Right ventricle myocardium superior (tissue), 1 donor: ENCODE measurements around the gene ADK. TPM values are rescaled to one million over a fixed set of nuclear protein-coding genes. Genes with fewer than 3 reads are reported as not detected.
A peak's percentile ranks its signal among the peaks of the same experiment; 100 is the strongest.
"Not testable (repeated sequence)": the region's sequence is repeated elsewhere in the genome, so short reads cannot be mapped to it uniquely, and the experiment has no call there.

ENCODE experiments used
- ATAC-seq: fragments of 200-7000 bp; cut with Tn5 transposase; one replicate; pipeline ENCODE4 v1.9.1; 2020; ENCODE audit warnings: mild to moderate bottlenecking; ENCODE audit not compliant: poor library complexity
- DNase-seq: peaks from one replicate; pipeline ENCODE4 v3.0.0-alpha.2; 2020
- intact Hi-C: fragments of 100-400 bp; cut with DNase I; formaldehyde crosslinking; loops from one replicate; pipeline ENCODE4 v1.11.2; 2022
- total RNA-seq: library from RNA; stranded (reverse); fragmentation: NEBNext Ultra II Directional; extraction: Animal tissue kit (Norgen Biotek cat#: 25700); gene quantifications from one replicate; pipeline ENCODE4 v1.2.1, GENCODE V29; 2021
- donor health status: DM: no; HTN: yes; CAD: no; lungs with severe emphysema.

ADK gene
- total RNA-seq, 1 donor from 2014 or later = 40.6 TPM

GRCh38 chr10:74213571-74214162 lies 62.6 kb downstream of the ADK start:
- intact Hi-C loops = no loop called here
- ATAC-seq (no peak), DNase-seq (peak; percentile 47)

- intact Hi-C loops = not testable (repeated sequence)
Observed at GRCh38 chr10:74217110-74217509, 66.1 kb downstream of the ADK start.

GRCh38 chr10:74222467-74222866 lies 71.4 kb downstream of the ADK start:
- DNase-seq, intact Hi-C loops, ATAC-seq: not testable (repeated sequence)

More at GRCh38 chr10:74217110-74217509, 66.1 kb downstream of the ADK start:
- DNase-seq, ATAC-seq: not testable (repeated sequence)

GRCh38 chr10:74223755-74224529 lies 72.9 kb downstream of the ADK start:
- intact Hi-C loops = no loop called here
- ATAC-seq (no peak), DNase-seq (no peak)

DNA sequence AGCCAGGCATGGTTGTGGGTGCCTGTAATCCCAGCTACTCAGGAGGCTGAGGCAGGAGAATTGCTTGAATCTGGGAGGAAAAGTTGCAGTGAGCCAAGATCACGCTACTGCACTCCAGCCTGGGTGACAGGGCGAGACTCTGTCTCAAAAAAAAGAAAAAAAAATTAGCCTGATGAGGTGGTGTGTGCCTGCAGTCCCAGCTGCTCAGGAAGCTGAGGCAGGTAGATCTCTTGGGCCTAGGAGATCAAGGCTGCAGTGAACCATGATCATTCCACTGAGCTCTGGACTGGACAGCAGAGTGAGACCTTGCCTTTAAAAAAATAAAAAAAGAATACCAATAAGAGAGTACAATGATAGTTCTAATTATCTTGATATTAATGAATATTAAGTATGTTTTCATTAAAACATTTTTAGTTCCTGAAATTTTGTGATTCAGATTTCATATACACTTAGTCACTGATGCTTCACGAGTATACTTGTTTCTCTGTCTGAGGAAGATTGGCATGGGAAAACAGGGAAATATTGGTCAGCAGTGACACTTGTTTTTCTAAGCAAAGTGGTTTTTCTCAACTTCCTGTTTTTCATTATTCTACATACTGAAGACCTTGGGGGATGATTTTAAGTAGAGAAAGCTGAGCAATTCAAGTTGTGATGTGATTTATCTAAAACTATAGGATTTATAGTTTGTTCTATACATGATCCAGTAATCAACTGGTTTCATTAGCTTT lies 76.8 kb downstream of the ADK start:
- DNase-seq (no peak), ATAC-seq (no peak)
- intact Hi-C loops = no loop called here

GRCh38 chr10:74231375-74231774 lies 80.4 kb downstream of the ADK start:
- DNase-seq (no peak), ATAC-seq (no peak)
- intact Hi-C loops = no loop called here

DNA sequence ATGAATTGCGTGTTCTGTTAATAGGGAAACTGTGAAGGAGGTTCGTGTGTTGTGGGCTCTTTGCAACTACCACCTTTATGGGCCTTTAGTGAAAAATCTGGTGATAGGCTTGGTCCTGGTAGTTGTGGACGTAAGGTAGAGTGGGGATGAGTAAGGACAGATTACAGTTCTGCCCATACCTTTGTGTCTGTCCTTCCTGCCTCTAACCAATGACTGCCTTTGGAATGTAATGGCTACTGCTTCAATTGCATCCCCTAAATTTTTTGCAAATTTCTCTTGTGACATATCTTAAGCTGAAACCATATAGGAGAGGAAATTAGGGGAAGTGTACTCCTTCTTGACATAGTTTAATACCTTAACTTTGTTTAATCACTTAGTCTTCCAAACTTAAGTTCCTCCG lies 82.3 kb downstream of the ADK start:
- DNase-seq (no peak), ATAC-seq (no peak)
- intact Hi-C loops = no loop called here

DNA sequence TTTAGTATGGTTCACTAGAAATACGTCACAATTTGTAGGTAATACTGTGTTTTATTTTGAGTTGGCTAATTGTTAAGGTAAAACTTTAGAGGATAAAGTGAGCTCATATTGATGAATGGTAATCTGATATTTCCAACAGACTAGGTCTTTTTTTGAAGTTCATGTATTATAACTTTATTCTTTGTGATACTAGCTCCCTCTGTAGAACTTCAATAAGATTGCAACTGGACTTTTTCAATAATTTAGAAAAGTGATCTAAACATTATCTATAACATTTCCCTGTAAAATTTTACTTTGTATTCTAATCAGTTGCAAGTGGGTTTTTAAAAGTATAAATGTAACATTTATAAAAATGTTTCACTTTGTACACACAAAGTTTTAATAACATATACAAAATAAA lies 83.5 kb downstream of the ADK start:
- DNase-seq (no peak), ATAC-seq (no peak)
- intact Hi-C loops = no loop called here

- DNase-seq = no peak
- intact Hi-C loops = no loop called here
- no peak for ATAC-seq
Observed at GRCh38 chr10:74238031-74238431, 87.0 kb downstream of the ADK start.

- DNase-seq = no peak
- no peak for ATAC-seq
- intact Hi-C loops = no loop called here
Observed at GRCh38 chr10:74238516-74238915, 87.5 kb downstream of the ADK start.

GRCh38 chr10:74243067-74243466 lies 92.0 kb downstream of the ADK start:
- ATAC-seq (no peak), DNase-seq (no peak)
- intact Hi-C loops = no loop called here

DNA sequence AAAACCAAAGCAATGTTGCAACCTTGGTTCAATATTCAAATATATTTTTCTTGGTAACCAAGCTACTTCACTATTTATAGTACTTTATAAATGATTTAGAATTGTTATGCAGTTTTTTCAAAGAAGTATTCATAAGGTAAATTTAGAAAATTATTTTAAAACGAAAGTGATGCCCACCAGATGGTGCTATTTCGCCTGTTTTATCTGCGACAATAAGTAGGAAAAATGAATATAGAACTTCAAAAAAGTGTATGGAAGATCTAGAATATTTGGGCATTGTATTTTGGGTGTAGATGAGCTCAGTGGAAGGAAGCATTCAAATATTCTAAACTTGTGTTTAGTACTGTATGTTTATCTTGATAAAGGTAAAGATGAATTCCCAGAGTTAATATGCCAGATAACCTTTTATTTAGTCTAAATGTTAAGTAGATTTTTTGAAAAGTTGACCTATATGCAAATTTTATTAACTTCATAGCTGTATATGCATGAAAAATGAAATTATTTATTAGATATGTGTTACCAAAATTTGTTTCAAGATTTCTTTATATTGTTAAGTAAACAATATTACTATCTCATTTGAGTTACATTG lies 93.2 kb downstream of the ADK start:
- ATAC-seq (no peak), DNase-seq (no peak)
- intact Hi-C loops = no loop called here

DNA sequence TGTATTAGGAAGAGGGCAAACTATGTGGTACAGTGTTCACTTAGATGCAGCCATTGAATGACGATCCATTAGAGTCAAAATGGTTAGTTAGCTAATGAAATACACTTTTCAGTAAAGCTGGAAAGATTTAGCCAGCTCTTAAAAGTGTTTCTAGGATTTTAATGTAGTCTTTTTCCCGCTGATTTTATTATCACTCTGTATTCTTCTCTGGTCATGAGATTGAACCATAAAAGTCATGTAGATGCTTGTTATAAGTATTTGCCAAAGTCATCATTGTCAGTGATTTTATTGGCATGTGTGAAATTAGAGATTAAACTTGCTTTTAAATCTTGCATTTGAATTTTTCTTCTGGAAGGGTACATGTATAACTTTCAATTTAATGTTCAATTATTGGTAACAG lies 93.8 kb downstream of the ADK start:
- intact Hi-C loops = loop anchor here (5.0 kb wide), 2 partner anchors 857 to 992 kb away; partner anchors contain the start of gene COMTD1
- DNase-seq = no peak
- no peak for ATAC-seq

DNA sequence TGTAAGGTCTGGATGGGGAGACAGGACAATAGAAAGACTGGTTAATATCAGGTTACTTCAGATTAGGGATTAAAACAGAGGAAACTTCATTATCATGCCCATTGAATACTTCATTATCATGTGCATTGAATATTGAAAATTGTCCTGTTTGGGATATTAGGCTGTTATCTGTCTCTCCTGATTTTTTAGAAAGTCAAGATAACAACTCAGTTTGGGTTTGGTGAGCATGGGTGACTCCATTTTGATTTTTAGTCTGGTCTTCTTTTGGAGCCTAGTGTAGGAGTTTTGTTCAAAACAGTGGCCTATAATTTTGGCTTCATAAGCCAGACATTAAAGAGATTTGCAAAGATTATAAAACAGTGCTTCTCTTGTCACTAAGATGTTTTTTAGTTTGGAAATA lies 95.5 kb downstream of the ADK start:
- ATAC-seq (no peak), DNase-seq (no peak)
- intact Hi-C loops = loop anchor here (5.0 kb wide), 2 partner anchors 856 to 991 kb away; partner anchors contain the start of gene COMTD1

DNA sequence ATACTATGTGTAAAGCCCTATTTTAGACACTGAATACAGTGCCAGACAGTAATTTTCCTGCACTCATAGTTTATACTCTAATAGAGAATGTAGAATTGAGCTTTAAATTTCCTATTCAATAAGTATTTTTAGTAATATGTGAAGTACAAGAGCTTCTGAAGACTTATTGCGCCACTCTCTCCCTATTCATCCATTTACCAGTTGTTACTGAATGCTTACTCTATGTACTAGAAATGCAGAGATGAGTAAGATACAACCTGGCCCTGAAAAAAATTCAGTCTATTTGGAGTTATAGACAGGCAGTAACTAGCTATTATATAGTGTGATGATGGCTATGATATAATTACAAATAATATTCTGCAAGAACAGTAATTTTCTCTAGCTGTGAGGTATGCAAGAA lies 98.8 kb downstream of the ADK start:
- intact Hi-C loops = loop anchor here (5.0 kb wide), 2 partner anchors 852 to 987 kb away; partner anchors contain the start of gene COMTD1
- DNase-seq = no peak
- no peak for ATAC-seq

GRCh38 chr10:74255214-74255613 lies 104.2 kb downstream of the ADK start:
- ATAC-seq = no peak
- intact Hi-C loops = no loop called here

GRCh38 chr10:74255888-74256357 lies 104.9 kb downstream of the ADK start:
- DNase-seq = no peak
- no peak for ATAC-seq
- intact Hi-C loops = no loop called here

More at GRCh38 chr10:74255214-74255613, 104.2 kb downstream of the ADK start:
- DNase-seq = no peak

DNA sequence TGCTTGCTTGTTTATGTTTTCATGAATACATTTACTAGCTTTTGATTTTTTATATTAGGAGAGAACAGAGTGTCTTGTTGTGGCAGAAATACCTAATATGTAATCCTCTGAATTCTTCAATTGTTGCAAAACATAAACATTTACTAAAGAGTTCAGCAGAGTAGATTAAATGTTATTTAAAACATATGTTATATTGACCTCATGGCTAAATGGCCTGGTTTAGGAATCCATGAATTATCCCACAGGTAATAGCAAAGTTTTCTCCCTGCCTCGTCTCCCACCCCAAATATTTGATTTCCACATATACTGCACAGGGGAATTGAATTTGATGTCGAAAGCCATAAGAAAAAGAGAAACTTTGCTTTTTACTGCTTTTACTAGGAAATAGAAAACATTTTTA lies 111.8 kb downstream of the ADK start:
- ATAC-seq = no peak
- DNase-seq = no peak
- intact Hi-C loops = loop anchor here (5.0 to 10.0 kb wide), 2 partner anchors 762 to 839 kb away; no protein-coding TSS in a partner anchor

DNA sequence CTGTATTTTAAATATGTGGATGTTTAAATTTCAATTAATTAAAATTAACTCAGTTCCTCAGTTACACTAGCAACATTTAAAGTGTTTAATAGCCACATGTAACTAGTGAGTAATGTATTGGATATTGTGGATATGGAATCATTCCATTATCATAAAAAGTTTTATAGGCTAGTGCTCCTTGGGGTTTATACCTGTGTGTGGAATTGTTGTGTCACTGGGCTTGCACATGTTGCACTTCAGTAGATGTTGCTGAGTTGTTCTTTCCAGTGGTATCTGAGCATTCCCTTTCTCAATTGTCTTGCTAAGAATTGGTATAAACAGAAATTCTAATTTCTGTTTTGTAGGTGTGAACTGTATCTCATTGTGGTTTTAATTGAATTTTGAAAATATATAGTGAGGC lies 113.0 kb downstream of the ADK start:
- intact Hi-C loops = loop anchor here (5.0 to 10.0 kb wide), 2 partner anchors 761 to 838 kb away; no protein-coding TSS in a partner anchor
- DNase-seq (no peak), ATAC-seq (no peak)
